Fibroblast of lung (primary cell): ENCODE results near the gene C11orf24.

Source experiments
- EZH2 ChIP-seq: IDR thresholded peaks from 2 replicates; pipeline ENCODE4 v1.5.1; 2012; ENCODE audit warnings: low read length, control low read depth, mild to moderate bottlenecking; ENCODE audit errors: missing control alignments
- TF ChIP-seq, protein P1 (sequence below), 2 donors: IDR thresholded peaks in 1 of 2; conservative IDR thresholded peaks in 1 of 2; 1 replicate in 1 of 2; 2 replicates in 1 of 2; pipeline ENCODE4 v1.5.1; 2011 to 2012; ENCODE audit warnings: low read length in 2 of 2, control low read depth in 1 of 2, inconsistent platforms in 1 of 2, low read depth in 1 of 2, mild to moderate bottlenecking in 1 of 2

GRCh38 chr11:68297494-68297811 lies 25.7 kb upstream of the C11orf24 start:
- TF ChIP-seq, protein P1, sequence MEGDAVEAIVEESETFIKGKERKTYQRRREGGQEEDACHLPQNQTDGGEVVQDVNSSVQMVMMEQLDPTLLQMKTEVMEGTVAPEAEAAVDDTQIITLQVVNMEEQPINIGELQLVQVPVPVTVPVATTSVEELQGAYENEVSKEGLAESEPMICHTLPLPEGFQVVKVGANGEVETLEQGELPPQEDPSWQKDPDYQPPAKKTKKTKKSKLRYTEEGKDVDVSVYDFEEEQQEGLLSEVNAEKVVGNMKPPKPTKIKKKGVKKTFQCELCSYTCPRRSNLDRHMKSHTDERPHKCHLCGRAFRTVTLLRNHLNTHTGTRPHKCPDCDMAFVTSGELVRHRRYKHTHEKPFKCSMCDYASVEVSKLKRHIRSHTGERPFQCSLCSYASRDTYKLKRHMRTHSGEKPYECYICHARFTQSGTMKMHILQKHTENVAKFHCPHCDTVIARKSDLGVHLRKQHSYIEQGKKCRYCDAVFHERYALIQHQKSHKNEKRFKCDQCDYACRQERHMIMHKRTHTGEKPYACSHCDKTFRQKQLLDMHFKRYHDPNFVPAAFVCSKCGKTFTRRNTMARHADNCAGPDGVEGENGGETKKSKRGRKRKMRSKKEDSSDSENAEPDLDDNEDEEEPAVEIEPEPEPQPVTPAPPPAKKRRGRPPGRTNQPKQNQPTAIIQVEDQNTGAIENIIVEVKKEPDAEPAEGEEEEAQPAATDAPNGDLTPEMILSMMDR (conservative IDR thresholded peaks at IDR 0.05 in 1 of 2, IDR thresholded peaks at IDR 0.05 in 1 of 2; ENCODE audit: low read depth in 1 of 2, low read length in 2 of 2) = no peak
- no peak for TF ChIP-seq EZH2
